Endothelial cell of umbilical vein (primary cell): ENCODE data around the gene SLC7A10. TPM values are rescaled to one million over a fixed set of nuclear protein-coding genes. Genes with fewer than 3 reads are reported as not detected.

Source experiments
- Bru-seq: library from RNA; stranded (reverse); fragments of 400-500 nt; gene quantifications from one replicate; lab custom pipeline; 2021; lab: Mats Ljungman, UMichigan
- BruChase-seq, 2 experiments: library from RNA; stranded (reverse); fragments of 400-500 nt; gene quantifications; one replicate each; lab custom pipeline; 2021; lab: Mats Ljungman, UMichigan
- BruUV-seq: library from RNA; stranded (reverse); fragments of 400-500 nt; replicated peaks from 2 replicates; lab custom pipeline; 2021; lab: Mats Ljungman, UMichigan
- CTCF ChIA-PET: fragments of 300-600, 350-600 bp; sonication (Branson Sonifier 250); formaldehyde crosslinking; loops from one replicate; lab custom pipeline; 2021; ENCODE audit warnings: antibody characterized with exemption, inconsistent platforms; lab: Charles Lee
- POLR2A ChIA-PET: fragments of 300-600, 350-600 bp; sonication (Branson Sonifier 250); formaldehyde crosslinking; loops from one replicate; lab custom pipeline; 2021; ENCODE audit warnings: antibody characterized with exemption, inconsistent platforms; lab: Charles Lee
- DNase-seq: peaks from one replicate; pipeline ENCODE4 v3.0.0-alpha.2; 2011; ENCODE audit warnings: low read depth, low spot score
- FAIRE-seq: peaks from 2 replicates; lab custom pipeline; 2011; peaks lifted over from hg19 to GRCh38; lab: Jason Lieb, UNC
- H2AFZ ChIP-seq: 2 replicates; pipeline ENCODE4 v1.6.0; 2012; ENCODE audit warnings: low read depth, low read length, control low read depth, inconsistent platforms
- H3K27ac ChIP-seq: 2 replicates; pipeline ENCODE4 v1.5.1; 2011; ENCODE audit warnings: low read depth, mild to moderate bottlenecking, control low read depth, low read length, moderate library complexity; ENCODE audit not compliant: insufficient read depth
- H3K27me3 ChIP-seq, 2 experiments: 2 replicates each; pipeline versions ENCODE4 v1.6.0 to v1.6.1; 2011; ENCODE audit warnings: low read length in 2 of 2, mixed read lengths in 1 of 2; ENCODE audit not compliant: control insufficient read depth in 2 of 2, insufficient read depth in 2 of 2
- H3K36me3 ChIP-seq, 2 experiments: 2 replicates in 1 of 2; 3 replicates in 1 of 2; pipeline ENCODE4 v1.5.1; 2011; ENCODE audit warnings: low read length in 2 of 2, mild to moderate bottlenecking in 1 of 2, moderate library complexity in 1 of 2; ENCODE audit not compliant: control insufficient read depth in 2 of 2, insufficient read depth in 2 of 2; ENCODE audit errors: extremely low read depth in 1 of 2
- H3K4me1 ChIP-seq: 3 replicates; pipeline ENCODE4 v1.5.1; 2011; ENCODE audit warnings: mild to moderate bottlenecking, low read length; ENCODE audit not compliant: control insufficient read depth, insufficient read depth; ENCODE audit errors: extremely low read depth
- H3K4me2 ChIP-seq: 2 replicates; pipeline ENCODE4 v1.6.1; 2011; ENCODE audit warnings: low read length, control low read depth, mixed read lengths; ENCODE audit not compliant: insufficient read depth
- H3K4me3 ChIP-seq, 3 experiments: fragments of 200-600 bp in 1 of 3; sonication (generic), shearing (Covaris generic) in 1 of 3; replicated peaks in 1 of 3; 2 replicates each; pipeline ENCODE4 v1.5.1; 2011 to 2016; ENCODE audit warnings: control low read depth in 3 of 3, low read length in 3 of 3, mild to moderate bottlenecking in 2 of 3, inconsistent platforms in 1 of 3, low read depth in 1 of 3, moderate library complexity in 1 of 3; ENCODE audit not compliant: insufficient read depth in 1 of 3
- H3K79me2 ChIP-seq: 2 replicates; pipeline ENCODE4 v1.6.0; 2012; ENCODE audit warnings: low read length, inconsistent platforms; ENCODE audit not compliant: control insufficient read depth, insufficient read depth
- H3K9ac ChIP-seq: replicated peaks from 2 replicates; pipeline ENCODE3; 2011; ENCODE audit warnings: low read length, control low read depth; ENCODE audit not compliant: insufficient read depth; ENCODE audit errors: extremely low read depth
- H3K9me1 ChIP-seq: replicated peaks from 3 replicates; pipeline ENCODE4 v1.6.0; 2011; ENCODE audit warnings: mild to moderate bottlenecking, low read length; ENCODE audit not compliant: control insufficient read depth, insufficient read depth; ENCODE audit errors: extremely low read depth
- H3K9me3 ChIP-seq: replicated peaks from 2 replicates; pipeline ENCODE4 v1.5.1; 2012; ENCODE audit warnings: low read length, inconsistent platforms; ENCODE audit not compliant: control insufficient read depth, insufficient read depth
- H4K20me1 ChIP-seq: replicated peaks from 2 replicates; pipeline ENCODE3; 2011; ENCODE audit warnings: mild to moderate bottlenecking, low read length; ENCODE audit not compliant: control insufficient read depth, insufficient read depth; ENCODE audit errors: extremely low read depth
- CTCF ChIP-seq, 2 donors: IDR thresholded peaks; 1 replicate in 1 of 2; 2 replicates in 1 of 2; pipeline ENCODE4 v1.5.1; 2011; ENCODE audit warnings: low read length in 2 of 2, mild to moderate bottlenecking in 2 of 2, moderate library complexity in 2 of 2, control low read depth in 1 of 2, inconsistent platforms in 1 of 2, low read depth in 1 of 2; ENCODE audit not compliant: insufficient read depth in 1 of 2; ENCODE audit errors: extremely low read depth in 1 of 2
- EZH2 ChIP-seq: IDR thresholded peaks from 2 replicates; pipeline ENCODE4 v1.6.1; 2012; ENCODE audit warnings: borderline replicate concordance, low read depth, mild to moderate bottlenecking, moderate library complexity, low read length, inconsistent platforms; ENCODE audit not compliant: severe bottlenecking
- GATA2 ChIP-seq: IDR thresholded peaks from 2 replicates; pipeline ENCODE4 v1.7.0; 2011; ENCODE audit warnings: low read depth, mild to moderate bottlenecking, moderate library complexity, mixed read lengths, low read length; ENCODE audit not compliant: insufficient read length, insufficient read depth
- dilution Hi-C: fragments of 300-500 bp; cut with MboI; formaldehyde crosslinking; loops from one replicate; pipeline ENCODE4 v1.15.0; 2019; ENCODE audit warnings: low sequenced_read_pairs; ENCODE audit not compliant: extremely low pct_ligation_motif_present
- intact Hi-C: fragments of 100-400 bp; cut with micrococcal nuclease; formaldehyde crosslinking; loops from one replicate; pipeline ENCODE4 v1.10.0; 2022
- long read RNA-seq: library from polyadenylated mRNA; stranded (forward); transcript quantifications from one replicate; pipeline ENCODE4 v2.0.0, GENCODE V29; 2021
- polyA minus RNA-seq, 3 experiments: library from RNA; depleted of rRNA, polyadenylated mRNA; stranded (reverse); fragments of >200 nt; gene quantifications; 1 replicate in 1 of 3; 2 replicates in 2 of 3; pipeline ENCODE4 v1.2.3, GENCODE V29; 2011
- polyA plus RNA-seq, 4 experiments: library from polyadenylated mRNA; depleted of rRNA in 3 of 4; stranded (reverse) in 3 of 4; unstranded in 1 of 4; fragments of >200 nt; gene quantifications; 2 replicates each; pipeline versions ENCODE4 v1.2.1 to v1.2.3, GENCODE V29; 2011 to 2012; ENCODE audit warnings: missing spikeins in 1 of 4
- total RNA-seq: library from RNA; stranded (reverse); gene quantifications from 2 replicates; pipeline ENCODE4 v1.2.3, GENCODE V29; 2021

SLC7A10 gene
- total RNA-seq (not detected in 2 replicates), polyA plus RNA-seq (not detected in 2 replicates), polyA minus RNA-seq (not detected in 2 replicates), Bru-seq, nascent RNA (not detected), BruChase-seq, experiment 1, labeled RNA remaining after a 6-hour chase (not detected), BruChase-seq, experiment 2, labeled RNA remaining after a 2-hour chase (not detected)
- not detected in 2 replicates for polyA plus RNA-seq (2011; cell fraction: cytosol; rRNA removed)
- 0.30 TPM in 1 of 2 replicates, not detected in the other for polyA plus RNA-seq (2011; cell fraction: nucleus; rRNA removed)
- not detected in 2 replicates for polyA plus RNA-seq (2012)
- not detected for polyA minus RNA-seq (2011; cell fraction: cytosol; rRNA and poly(A)+ RNA removed)
- polyA minus RNA-seq (2011; cell fraction: nucleus; rRNA and poly(A)+ RNA removed) = not detected in 2 replicates
- long read RNA-seq = 0 reads

GRCh38 chr19:33225458-33225926, at the start of gene SLC7A10:
SLC7A10 (minus strand) TSS chr19:33225850; CDS start chr19:33225703, 147 bp downstream.
- no peak within 1 kb of the TSS for H3K9ac ChIP-seq
- TF ChIP-seq GATA2 (no peak), CTCF (IDR thresholded peaks at IDR 0.05; ENCODE audit: extremely low read depth in 1 of 2, insufficient read depth in 1 of 2, low read depth in 1 of 2, low read length in 2 of 2) (no peak), EZH2 (peak; percentile 36)
- no peaks in the 10 kb centered on the region for H3K4me1 ChIP-seq
- dilution Hi-C loops (no loop called here), intact Hi-C loops (no loop called here)
- H3K27ac ChIP-seq = no peak within 1 kb of the TSS
- H3K4me3 ChIP-seq = no peak within 1 kb of the TSS
- H3K9me3 ChIP-seq = no peaks in the 10 kb centered on the region
- BruUV-seq = no TSS peak
- peak within 1 kb of the TSS; percentile 37 for H2AFZ ChIP-seq
- DNase-seq (no peak), FAIRE-seq (no peak)
- peaks cover 29 to 39% of the 10 kb centered on the region in 2 experiments for H3K27me3 ChIP-seq
- H3K36me3 ChIP-seq = no peaks in the 10 kb centered on the region
- POLR2A ChIA-PET = no interaction called here
- H3K9me1 ChIP-seq = no peaks in the 10 kb centered on the region
- no peaks in the 10 kb centered on the region for H3K79me2 ChIP-seq
- CTCF ChIA-PET = interaction anchor here (1.0 kb wide), 1 partner anchor 10 kb away, joined by 3 read pairs; no protein-coding TSS in a partner anchor
- no peak within 1 kb of the TSS for H3K4me2 ChIP-seq
- no peaks in the 10 kb centered on the region for H4K20me1 ChIP-seq
